ENCODE measurements around the gene DENND1A.
"Not testable (repeated sequence)": the region's sequence is repeated elsewhere in the genome, so short reads cannot be mapped to it uniquely, and the experiment has no call there.

Gene DENND1A

GRCh38 chr9:123401879-123402513 is 527.9 kb downstream of the DENND1A start:
- H3K4me3 ChIP-seq (ENCODE audit: low read depth, low read length), result no peak overlapping the region
- TF ChIP-seq, protein P1, sequence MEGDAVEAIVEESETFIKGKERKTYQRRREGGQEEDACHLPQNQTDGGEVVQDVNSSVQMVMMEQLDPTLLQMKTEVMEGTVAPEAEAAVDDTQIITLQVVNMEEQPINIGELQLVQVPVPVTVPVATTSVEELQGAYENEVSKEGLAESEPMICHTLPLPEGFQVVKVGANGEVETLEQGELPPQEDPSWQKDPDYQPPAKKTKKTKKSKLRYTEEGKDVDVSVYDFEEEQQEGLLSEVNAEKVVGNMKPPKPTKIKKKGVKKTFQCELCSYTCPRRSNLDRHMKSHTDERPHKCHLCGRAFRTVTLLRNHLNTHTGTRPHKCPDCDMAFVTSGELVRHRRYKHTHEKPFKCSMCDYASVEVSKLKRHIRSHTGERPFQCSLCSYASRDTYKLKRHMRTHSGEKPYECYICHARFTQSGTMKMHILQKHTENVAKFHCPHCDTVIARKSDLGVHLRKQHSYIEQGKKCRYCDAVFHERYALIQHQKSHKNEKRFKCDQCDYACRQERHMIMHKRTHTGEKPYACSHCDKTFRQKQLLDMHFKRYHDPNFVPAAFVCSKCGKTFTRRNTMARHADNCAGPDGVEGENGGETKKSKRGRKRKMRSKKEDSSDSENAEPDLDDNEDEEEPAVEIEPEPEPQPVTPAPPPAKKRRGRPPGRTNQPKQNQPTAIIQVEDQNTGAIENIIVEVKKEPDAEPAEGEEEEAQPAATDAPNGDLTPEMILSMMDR (conservative IDR thresholded peaks at IDR 0.05; ENCODE audit: low read depth, low read length), result peak; percentile 93
- peak; percentile 75 for DNase-seq (ENCODE audit: low read depth)

DNA sequence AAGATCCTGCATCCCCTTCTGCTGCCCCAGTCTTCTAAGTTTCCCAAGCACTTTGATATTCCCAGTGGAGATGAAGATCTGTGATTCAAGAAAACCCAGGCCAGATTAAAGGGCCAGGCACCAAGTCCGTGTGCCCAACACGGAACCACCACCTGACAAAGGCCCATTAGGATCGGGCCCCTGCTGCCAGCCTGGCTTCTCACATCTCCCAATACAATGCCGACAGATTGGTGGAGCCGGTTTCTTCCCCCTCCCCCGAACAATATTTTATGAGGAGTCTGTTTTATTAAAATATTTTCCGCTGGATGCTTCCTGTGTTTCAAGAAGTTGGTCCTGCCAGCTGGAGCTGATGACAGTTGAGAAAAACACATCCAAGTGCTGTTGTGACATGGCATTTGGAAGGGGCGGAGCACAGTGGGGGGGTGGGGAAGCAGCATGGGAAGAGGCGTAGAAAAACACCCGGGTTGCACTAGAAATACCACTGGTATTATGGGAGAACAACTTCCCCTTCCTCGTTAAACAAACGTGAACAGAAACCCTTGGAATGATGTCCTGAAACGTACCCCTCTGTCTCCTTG is 528.9 kb downstream of the DENND1A start:
- DNase-seq (ENCODE audit: low read depth), result no peak
- TF ChIP-seq, protein P1 (conservative IDR thresholded peaks at IDR 0.05; ENCODE audit: low read depth, low read length), result no peak
- no peak overlapping the region for H3K4me3 ChIP-seq (ENCODE audit: low read depth, low read length)

DNA sequence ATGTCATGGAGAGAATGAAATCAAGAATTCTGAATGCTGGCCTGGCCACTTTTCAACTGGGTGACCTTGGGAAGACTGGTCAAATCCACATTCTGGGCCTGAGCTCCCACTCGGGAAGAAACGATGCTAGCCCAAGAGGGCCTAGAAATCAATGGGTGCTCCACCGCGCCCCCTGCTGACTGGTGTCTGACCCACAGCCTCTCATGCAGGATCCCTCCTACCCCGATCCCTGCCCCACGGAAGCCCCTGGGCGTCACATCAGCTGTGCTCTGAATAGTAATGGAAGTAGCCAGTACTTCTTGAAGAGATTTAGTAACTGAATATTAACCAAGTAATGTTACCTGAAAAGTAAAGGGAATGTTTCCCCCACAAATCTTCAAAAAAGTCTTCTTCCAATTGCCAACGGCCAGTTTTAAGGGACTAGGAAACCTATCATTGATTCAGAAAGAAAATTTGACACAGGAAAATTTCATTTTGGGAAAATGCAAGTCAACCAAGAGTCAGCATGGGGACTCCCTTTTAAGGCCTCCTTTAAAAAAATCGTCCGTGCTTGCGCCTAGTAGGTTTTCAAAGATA is 530.0 kb downstream of the DENND1A start:
- no peak overlapping the region for H3K4me3 ChIP-seq (ENCODE audit: low read depth, low read length)
- TF ChIP-seq, protein P1 (conservative IDR thresholded peaks at IDR 0.05; ENCODE audit: low read depth, low read length), result peak; percentile 67
- no peak for DNase-seq (ENCODE audit: low read depth)

DNA sequence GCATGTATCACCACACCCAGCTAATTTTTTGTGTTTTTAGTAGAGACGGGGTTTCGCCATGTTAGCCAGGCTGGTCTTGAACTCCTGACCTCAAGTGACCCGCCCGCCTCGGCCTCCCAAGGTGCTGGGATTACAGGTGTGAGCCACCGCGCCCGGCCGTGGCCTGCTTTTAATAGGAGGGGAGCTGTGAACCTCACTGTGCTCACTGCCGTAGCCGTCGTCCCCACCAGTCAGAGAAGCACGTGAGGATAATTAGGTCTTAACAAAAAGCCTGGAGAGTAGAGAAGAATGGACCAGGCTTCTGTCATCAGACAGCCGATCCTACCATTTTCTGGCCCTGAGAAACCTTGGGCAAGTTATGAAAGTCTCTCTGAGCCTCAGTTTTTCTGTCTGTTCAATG is 531.0 kb downstream of the DENND1A start:
- not testable (repeated sequence) for H3K4me3 ChIP-seq (ENCODE audit: low read depth, low read length); DNase-seq (ENCODE audit: low read depth)

DNA sequence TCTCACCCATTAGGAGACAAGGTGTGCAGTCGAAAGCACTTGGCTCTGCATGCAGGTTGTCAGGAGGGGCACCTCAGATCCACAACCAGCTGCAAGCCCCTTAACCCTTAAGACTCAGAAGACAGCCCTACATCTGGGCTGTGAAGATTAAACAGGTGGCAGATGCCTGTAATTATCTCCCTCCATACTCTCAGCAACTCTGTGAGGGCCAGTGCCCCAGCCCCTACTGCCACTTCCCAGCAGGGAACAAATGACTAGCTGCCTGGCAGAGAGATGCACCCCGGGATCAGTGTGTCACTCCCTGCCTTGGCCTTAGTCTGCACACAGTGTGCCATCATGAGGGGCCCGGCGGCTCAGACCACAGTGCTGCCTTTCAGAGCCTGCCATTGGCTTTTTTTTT is 532.0 kb downstream of the DENND1A start:
- no peak for DNase-seq (ENCODE audit: low read depth)
- H3K4me3 ChIP-seq (ENCODE audit: low read depth, low read length), result no peak overlapping the region
- TF ChIP-seq, protein P1 (conservative IDR thresholded peaks at IDR 0.05; ENCODE audit: low read depth, low read length), result no peak

DNA sequence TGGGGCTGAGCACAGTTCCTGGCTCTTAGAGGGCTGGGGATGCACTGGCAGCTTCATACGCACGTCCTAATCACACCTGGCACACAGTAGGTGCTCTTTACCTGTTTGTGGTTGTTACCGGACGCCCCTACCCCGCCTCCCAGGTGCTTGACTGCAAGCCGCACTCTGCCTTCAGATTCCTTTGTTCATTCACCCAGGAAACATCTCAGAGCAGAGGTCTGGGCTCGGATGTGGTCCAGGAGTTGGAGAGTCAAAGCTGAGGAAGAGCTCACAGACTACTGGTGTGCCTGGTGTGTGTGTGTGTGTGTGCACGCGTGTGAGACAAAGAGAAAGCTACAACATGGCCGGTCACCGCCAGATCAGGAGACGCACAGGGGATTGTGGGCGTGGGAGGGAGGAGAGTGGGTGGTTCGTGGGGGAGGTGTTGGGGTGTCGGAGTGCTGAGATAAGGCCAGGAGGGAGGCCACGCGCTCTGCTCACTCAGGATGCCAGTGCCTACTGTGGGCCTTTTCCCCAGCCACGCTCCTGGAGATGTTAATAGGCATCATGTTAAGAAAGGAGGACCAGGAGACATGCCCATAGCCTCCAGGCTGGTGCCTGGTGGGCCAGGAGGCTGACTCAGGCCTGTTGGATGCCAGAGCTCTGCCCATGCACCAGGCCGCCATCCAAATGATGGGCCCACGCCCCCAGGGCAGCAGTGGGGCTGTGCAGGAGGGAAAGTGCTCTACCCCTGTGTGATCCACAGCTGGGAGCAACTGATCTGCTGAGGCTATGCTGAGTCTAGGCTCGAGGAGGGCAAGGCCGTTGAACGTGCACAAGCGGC is 534.0 kb downstream of the DENND1A start:
- no peak for DNase-seq (ENCODE audit: low read depth)
- TF ChIP-seq, protein P1 (conservative IDR thresholded peaks at IDR 0.05; ENCODE audit: low read depth, low read length), result no peak
- H3K4me3 ChIP-seq (ENCODE audit: low read depth, low read length), result no peak overlapping the region

- TF ChIP-seq, protein P1 (conservative IDR thresholded peaks at IDR 0.05; ENCODE audit: low read depth, low read length), result no peak
- H3K4me3 ChIP-seq (ENCODE audit: low read depth, low read length), result no peak overlapping the region
- peak; percentile 7 for DNase-seq (ENCODE audit: low read depth)
Measured at GRCh38 chr9:123395276-123395688, 534.6 kb downstream of the DENND1A start.
